Measurements from ENCODE around the gene TP73.

The TP73 gene

DNA sequence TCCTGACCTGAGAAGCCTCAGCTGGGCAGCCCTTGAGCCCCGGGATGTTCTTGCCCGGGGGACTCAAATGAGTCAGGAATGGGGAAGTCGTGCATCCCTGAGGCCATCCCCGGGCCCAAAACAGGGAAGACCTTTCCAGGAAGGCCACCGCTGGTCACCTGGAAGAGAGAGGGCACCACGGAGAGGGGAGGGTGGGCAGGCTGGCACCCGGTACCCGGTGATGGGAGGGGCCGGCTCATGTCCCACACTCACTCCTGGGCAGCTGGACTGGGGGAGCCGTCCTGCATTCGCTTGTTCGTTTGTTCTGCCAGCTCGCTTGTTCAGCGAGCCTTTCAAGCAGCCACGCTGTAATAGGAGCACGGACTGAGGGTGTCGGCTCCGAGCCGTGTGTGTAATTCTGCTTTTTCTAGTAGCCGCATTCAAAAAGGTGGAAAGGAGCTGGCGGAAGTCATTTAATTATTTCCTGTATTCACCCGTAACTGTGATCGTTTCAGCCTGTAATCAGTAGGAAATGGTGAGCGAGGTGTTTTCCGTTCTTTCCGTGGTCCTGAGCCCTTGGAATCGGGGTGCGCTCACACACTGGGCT is 51.6 kb downstream of the TP73 start:
- H3K9ac ChIP-seq, result no peak overlapping the region
- H3K27me3 ChIP-seq (ENCODE audit: insufficient read depth, low read depth), result peaks cover 96% of the 10 kb centered on the region
- H2AFZ ChIP-seq (ENCODE audit: low read depth), result no peak overlapping the region
- no peak overlapping the region for H3K27ac ChIP-seq
- no peak overlapping the region for H3K4me3 ChIP-seq (IDR thresholded peaks at IDR 0.05; ENCODE audit: insufficient read depth, low read depth, low read length)
- TF ChIP-seq, protein P1, sequence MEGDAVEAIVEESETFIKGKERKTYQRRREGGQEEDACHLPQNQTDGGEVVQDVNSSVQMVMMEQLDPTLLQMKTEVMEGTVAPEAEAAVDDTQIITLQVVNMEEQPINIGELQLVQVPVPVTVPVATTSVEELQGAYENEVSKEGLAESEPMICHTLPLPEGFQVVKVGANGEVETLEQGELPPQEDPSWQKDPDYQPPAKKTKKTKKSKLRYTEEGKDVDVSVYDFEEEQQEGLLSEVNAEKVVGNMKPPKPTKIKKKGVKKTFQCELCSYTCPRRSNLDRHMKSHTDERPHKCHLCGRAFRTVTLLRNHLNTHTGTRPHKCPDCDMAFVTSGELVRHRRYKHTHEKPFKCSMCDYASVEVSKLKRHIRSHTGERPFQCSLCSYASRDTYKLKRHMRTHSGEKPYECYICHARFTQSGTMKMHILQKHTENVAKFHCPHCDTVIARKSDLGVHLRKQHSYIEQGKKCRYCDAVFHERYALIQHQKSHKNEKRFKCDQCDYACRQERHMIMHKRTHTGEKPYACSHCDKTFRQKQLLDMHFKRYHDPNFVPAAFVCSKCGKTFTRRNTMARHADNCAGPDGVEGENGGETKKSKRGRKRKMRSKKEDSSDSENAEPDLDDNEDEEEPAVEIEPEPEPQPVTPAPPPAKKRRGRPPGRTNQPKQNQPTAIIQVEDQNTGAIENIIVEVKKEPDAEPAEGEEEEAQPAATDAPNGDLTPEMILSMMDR (conservative IDR thresholded peaks at IDR 0.05; ENCODE audit: low read depth, low read length), result no peak
- H3K4me1 ChIP-seq (ENCODE audit: low read depth, poor library complexity, severe bottlenecking), result no peaks in the 10 kb centered on the region
- H4K20me1 ChIP-seq (ENCODE audit: insufficient read depth), result no peaks in the 10 kb centered on the region
- H3K4me2 ChIP-seq, result no peak overlapping the region
- H3K36me3 ChIP-seq (ENCODE audit: insufficient read depth), result no peaks in the 10 kb centered on the region
- H3K79me2 ChIP-seq (ENCODE audit: insufficient read depth, low read depth), result no peaks in the 10 kb centered on the region

DNA sequence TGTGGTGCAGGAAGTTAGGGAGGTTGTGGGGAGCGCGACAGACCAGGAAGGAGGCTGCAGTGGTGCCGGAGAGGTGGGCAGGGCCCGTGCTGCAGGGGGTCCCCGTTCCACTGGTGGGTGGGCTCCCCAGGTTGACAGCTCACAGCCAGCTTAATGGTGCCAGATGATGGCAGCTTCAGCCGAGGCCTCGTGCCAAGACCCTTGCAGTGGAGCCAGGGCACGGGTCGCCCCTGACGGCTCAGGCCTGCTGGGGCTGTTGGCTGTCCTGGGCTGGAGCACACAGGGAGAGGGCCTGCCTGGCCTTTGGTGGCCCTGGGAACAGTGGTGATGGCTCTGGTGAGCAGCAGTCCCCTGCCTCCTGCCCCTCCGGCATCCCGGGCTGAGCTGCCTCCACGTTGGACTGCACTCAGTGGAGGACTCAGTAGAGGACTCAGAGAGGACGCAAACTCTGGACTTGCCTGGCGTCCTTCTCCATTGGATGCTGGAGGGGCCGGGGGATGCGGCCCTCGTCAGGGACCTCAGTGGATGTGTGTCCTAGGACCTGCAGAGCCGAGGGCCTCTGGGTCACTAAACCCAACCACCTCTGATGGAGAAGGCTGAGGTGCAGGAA is 53.1 kb downstream of the TP73 start:
- Histone ChIP-seq H3K4me2 (no peak overlapping the region), H3K4me3 (IDR thresholded peaks at IDR 0.05; ENCODE audit: insufficient read depth, low read depth, low read length) (no peak overlapping the region)

DNA sequence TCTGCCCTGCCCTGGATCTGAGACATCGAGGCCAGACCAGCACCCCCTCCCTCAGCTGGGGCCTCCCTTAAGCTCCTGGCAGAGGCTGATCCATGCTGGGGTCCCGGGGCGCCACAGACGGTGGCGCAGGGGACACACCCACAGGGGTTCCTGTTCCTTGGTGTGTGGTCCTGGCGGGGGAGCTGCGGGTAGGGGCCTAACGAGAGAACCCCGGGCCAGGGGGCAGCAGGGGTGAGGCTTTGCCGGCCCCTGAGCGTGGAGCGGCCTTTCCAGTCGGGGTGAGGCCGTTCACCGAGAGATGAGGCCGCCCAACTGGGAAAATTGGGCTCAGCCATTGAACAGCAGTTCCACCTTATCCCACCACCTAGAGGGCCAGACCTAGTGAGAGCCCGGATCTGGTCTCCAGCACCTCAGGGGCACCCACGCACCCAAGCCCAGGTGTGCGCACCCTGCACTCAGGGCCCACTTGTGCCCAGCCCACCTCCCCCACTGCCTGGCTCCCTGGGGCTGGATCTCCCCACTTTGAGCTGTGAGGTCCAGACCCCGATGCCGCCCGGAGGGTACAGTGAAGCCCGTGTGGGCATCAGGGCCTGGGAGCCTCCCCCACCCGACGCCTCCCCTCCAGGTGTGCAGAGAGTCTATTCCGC is 54.5 kb downstream of the TP73 start:
- no peak overlapping the region for H3K4me2 ChIP-seq
- H2AFZ ChIP-seq (ENCODE audit: low read depth), result no peak overlapping the region
- H4K20me1 ChIP-seq (ENCODE audit: insufficient read depth), result no peaks in the 10 kb centered on the region

More for the DNA sequence above, 53.1 kb downstream of the TP73 start:
- H3K36me3 ChIP-seq (ENCODE audit: insufficient read depth), result no peaks in the 10 kb centered on the region
- no peak overlapping the region for H3K27ac ChIP-seq
- H3K79me2 ChIP-seq (ENCODE audit: insufficient read depth, low read depth), result no peaks in the 10 kb centered on the region
- H4K20me1 ChIP-seq (ENCODE audit: insufficient read depth), result no peaks in the 10 kb centered on the region
- H3K4me1 ChIP-seq (ENCODE audit: low read depth, poor library complexity, severe bottlenecking), result no peaks in the 10 kb centered on the region
- peaks cover 95% of the 10 kb centered on the region for H3K27me3 ChIP-seq (ENCODE audit: insufficient read depth, low read depth)
- H3K9ac ChIP-seq, result no peak overlapping the region
- TF ChIP-seq, protein P1 (conservative IDR thresholded peaks at IDR 0.05; ENCODE audit: low read depth, low read length), result no peak
- H2AFZ ChIP-seq (ENCODE audit: low read depth), result no peak overlapping the region

DNA sequence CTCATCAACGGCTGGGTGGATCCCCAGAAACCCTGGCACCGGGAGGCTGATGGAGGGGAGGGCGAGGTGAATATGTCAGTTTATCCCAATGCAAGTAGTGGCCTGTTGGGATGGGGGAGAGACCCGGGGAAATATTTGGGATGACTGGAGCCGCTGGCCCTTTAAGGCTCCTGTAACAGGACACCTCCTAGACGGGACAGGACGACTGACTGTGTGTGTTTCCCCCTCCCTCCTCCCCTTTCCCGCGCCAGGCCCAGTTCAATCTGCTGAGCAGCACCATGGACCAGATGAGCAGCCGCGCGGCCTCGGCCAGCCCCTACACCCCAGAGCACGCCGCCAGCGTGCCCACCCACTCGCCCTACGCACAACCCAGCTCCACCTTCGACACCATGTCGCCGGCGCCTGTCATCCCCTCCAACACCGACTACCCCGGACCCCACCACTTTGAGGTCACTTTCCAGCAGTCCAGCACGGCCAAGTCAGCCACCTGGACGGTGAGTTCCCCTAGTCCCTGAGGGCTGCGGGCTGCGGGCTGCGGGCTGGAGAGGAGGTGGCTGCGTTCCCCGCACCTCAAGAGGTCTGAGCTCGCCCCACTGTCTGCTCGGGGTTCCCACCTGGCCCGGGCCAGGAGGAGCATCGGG is 55.1 kb downstream of the TP73 start:
- peaks cover 95% of the 10 kb centered on the region for H3K27me3 ChIP-seq (ENCODE audit: insufficient read depth, low read depth)

More for the DNA sequence above, 54.5 kb downstream of the TP73 start:
- no peak overlapping the region for H3K9ac ChIP-seq
- TF ChIP-seq, protein P1 (conservative IDR thresholded peaks at IDR 0.05; ENCODE audit: low read depth, low read length), result no peak
- H3K27ac ChIP-seq, result no peak overlapping the region
- no peaks in the 10 kb centered on the region for H3K79me2 ChIP-seq (ENCODE audit: insufficient read depth, low read depth)
- H3K36me3 ChIP-seq (ENCODE audit: insufficient read depth), result no peaks in the 10 kb centered on the region
- peaks cover 95% of the 10 kb centered on the region for H3K27me3 ChIP-seq (ENCODE audit: insufficient read depth, low read depth)
- H3K4me1 ChIP-seq (ENCODE audit: low read depth, poor library complexity, severe bottlenecking), result no peaks in the 10 kb centered on the region
- H3K4me3 ChIP-seq (IDR thresholded peaks at IDR 0.05; ENCODE audit: insufficient read depth, low read depth, low read length), result no peak overlapping the region

More for the DNA sequence above, 55.1 kb downstream of the TP73 start:
- TF ChIP-seq, protein P1 (conservative IDR thresholded peaks at IDR 0.05; ENCODE audit: low read depth, low read length), result no peak
- no peak overlapping the region for H3K4me2 ChIP-seq
- H3K36me3 ChIP-seq (ENCODE audit: insufficient read depth), result no peaks in the 10 kb centered on the region
- H3K4me3 ChIP-seq (IDR thresholded peaks at IDR 0.05; ENCODE audit: insufficient read depth, low read depth, low read length), result no peak overlapping the region
- no peaks in the 10 kb centered on the region for H3K79me2 ChIP-seq (ENCODE audit: insufficient read depth, low read depth)
- H3K9ac ChIP-seq, result no peak overlapping the region
- H4K20me1 ChIP-seq (ENCODE audit: insufficient read depth), result no peaks in the 10 kb centered on the region
- no peak overlapping the region for H2AFZ ChIP-seq (ENCODE audit: low read depth)
- H3K27ac ChIP-seq, result no peak overlapping the region
- H3K4me1 ChIP-seq (ENCODE audit: low read depth, poor library complexity, severe bottlenecking), result no peaks in the 10 kb centered on the region

Measured in KMS-11 (cell line).